AG04449 (cell line): ENCODE results near the gene PPP1R10.
A peak's percentile ranks its signal among the peaks of the same experiment; 100 is the strongest.

Source experiments
- CTCF ChIA-PET: fragments of 350-600 bp; formaldehyde crosslinking; extraction: SDS; loops from one replicate; lab custom pipeline; 2021; ENCODE audit warnings: antibody characterized with exemption; lab: Yijun Ruan, JAX
- POLR2A ChIA-PET: fragments of 400-600, 350-600 bp; formaldehyde crosslinking; extraction: SDS; loops from one replicate; lab custom pipeline; 2020; ENCODE audit warnings: antibody characterized with exemption, inconsistent platforms; lab: Yijun Ruan, JAX
- DNase-seq: peaks from one replicate; pipeline ENCODE4 v3.0.0-alpha.2; 2010; ENCODE audit warnings: low read depth, low spot score
- H3K4me3 ChIP-seq: 2 replicates; pipeline ENCODE4 v1.5.1; 2011; ENCODE audit warnings: low read depth, mild to moderate bottlenecking, control low read depth, low read length
- CTCF ChIP-seq: IDR thresholded peaks from one replicate; pipeline ENCODE4 v1.5.1; 2011; ENCODE audit warnings: mild to moderate bottlenecking, moderate library complexity, low read length, control low read depth, inconsistent platforms; ENCODE audit not compliant: insufficient read depth; ENCODE audit errors: missing control alignments

PPP1R10 gene

GRCh38 chr6:30578051-30578450, 39.0 kb downstream of the PPP1R10 start:
- ChIA-PET POLR2A (interaction anchor here (1.0 to 1.4 kb wide), 2 partner anchors 19 to 20 kb away, joined by 3 to 4 read pairs; no protein-coding TSS in a partner anchor), CTCF (interaction anchor here (1.0 to 1.4 kb wide), 2 partner anchors 19 to 101 kb away, joined by 4 to 6 read pairs; no protein-coding TSS in a partner anchor)
- H3K4me3 ChIP-seq: no peak overlapping the region
- TF ChIP-seq CTCF: no peak
- no peak for DNase-seq

GRCh38 chr6:30573113-30573512, 43.9 kb downstream of the PPP1R10 start:
- no peak overlapping the region for H3K4me3 ChIP-seq
- ChIA-PET POLR2A (no interaction called here), CTCF (interaction anchor here (1.0 to 1.4 kb wide), 4 partner anchors 13 to 32 kb away, joined by 3 to 8 read pairs (median 6); no protein-coding TSS in a partner anchor)
- TF ChIP-seq CTCF: no peak
- DNase-seq: no peak

GRCh38 chr6:30572148-30572547, 44.9 kb downstream of the PPP1R10 start:
- no peak for DNase-seq
- peak overlapping the region; percentile 98 for H3K4me3 ChIP-seq
- TF ChIP-seq CTCF: no peak
- CTCF ChIA-PET: interaction anchor here (0.6 kb wide), 1 partner anchor 89 kb away, joined by 3 read pairs; no protein-coding TSS in a partner anchor
- POLR2A ChIA-PET: no interaction called here

- DNase-seq: no peak
- CTCF ChIA-PET: interaction anchor here (2.6 kb wide), 1 partner anchor 90 kb away, joined by 9 read pairs; no protein-coding TSS in a partner anchor
- TF ChIP-seq CTCF: no peak
- peak overlapping the region; percentile 98 for H3K4me3 ChIP-seq
- POLR2A ChIA-PET: interaction anchor here (0.8 to 1.0 kb wide), 3 partner anchors 10 to 25 kb away, joined by 3 read pairs; no protein-coding TSS in a partner anchor
These were observed 45.3 kb downstream of the PPP1R10 start for GRCh38 chr6:30571762-30572082.

- no peak for TF ChIP-seq CTCF
- ChIA-PET POLR2A (interaction anchor here (0.7 to 1.1 kb wide), 5 partner anchors 10 to 165 kb away, joined by 3 read pairs; no protein-coding TSS in a partner anchor), CTCF (interaction anchor here (1.6 to 2.6 kb wide), 5 partner anchors 12 to 89 kb away, joined by 5 to 18 read pairs (median 8); no protein-coding TSS in a partner anchor)
- H3K4me3 ChIP-seq: peak within 1 kb of the TSS; percentile 98
- DNase-seq: peak; percentile 56
These were observed 45.8 kb downstream of the PPP1R10 start, which contains the start of gene ABCF1 for GRCh38 chr6:30571075-30571761. Gene ABCF1 (plus strand): TSS chr6:30571442. CDS start chr6:30571488, 46 bp downstream.

GRCh38 chr6:30570740-30571074, 46.3 kb downstream of the PPP1R10 start:
- TF ChIP-seq CTCF: no peak
- CTCF ChIA-PET: interaction anchor here (1.0 to 2.6 kb wide), 8 partner anchors 9 to 89 kb away, joined by 3 to 18 read pairs (median 7); no protein-coding TSS in a partner anchor
- POLR2A ChIA-PET: interaction anchor here (0.7 to 1.1 kb wide), 4 partner anchors 11 to 166 kb away, joined by 3 read pairs; no protein-coding TSS in a partner anchor
- DNase-seq: no peak
- H3K4me3 ChIP-seq: peak overlapping the region; percentile 98
